Keratinocyte (primary cell): ENCODE data around the gene RBCK1. TPM values are rescaled to one million over a fixed set of nuclear protein-coding genes. Genes with fewer than 3 reads are reported as not detected.

Experiments used
- DNase-seq: peaks from one replicate; pipeline ENCODE4 v3.0.0-alpha.2; 2011; ENCODE audit warnings: low read depth, missing footprints, low spot score
- FAIRE-seq: peaks from 2 replicates; lab custom pipeline; 2011; peaks lifted over from hg19 to GRCh38; lab: Jason Lieb, UNC
- H2AFZ ChIP-seq: 2 replicates; pipeline ENCODE4 v1.6.0; 2012; ENCODE audit warnings: low read length, control low read depth, inconsistent platforms; ENCODE audit not compliant: control insufficient read depth
- H3K27ac ChIP-seq: 2 replicates; pipeline ENCODE4 v1.5.1; 2011; ENCODE audit warnings: low read length; ENCODE audit not compliant: control insufficient read depth, insufficient read depth
- H3K27me3 ChIP-seq: 3 replicates; pipeline ENCODE4 v1.6.0; 2011; ENCODE audit warnings: low read length; ENCODE audit not compliant: control insufficient read depth, insufficient read depth; ENCODE audit errors: extremely low read depth
- H3K36me3 ChIP-seq, 2 experiments: 2 replicates in 1 of 2; 3 replicates in 1 of 2; pipeline ENCODE4 v1.5.1; 2011; ENCODE audit warnings: low read length in 2 of 2, mild to moderate bottlenecking in 1 of 2; ENCODE audit not compliant: control insufficient read depth in 2 of 2, insufficient read depth in 2 of 2; ENCODE audit errors: extremely low read depth in 1 of 2
- H3K4me1 ChIP-seq: 3 replicates; pipeline ENCODE4 v1.5.1; 2011; ENCODE audit warnings: low read length; ENCODE audit not compliant: control insufficient read depth, insufficient read depth; ENCODE audit errors: extremely low read depth
- H3K4me2 ChIP-seq: 3 replicates; pipeline ENCODE4 v1.6.0; 2011; ENCODE audit warnings: low read depth, low read length; ENCODE audit not compliant: control insufficient read depth, insufficient read depth; ENCODE audit errors: extremely low read depth
- H3K4me3 ChIP-seq, 3 experiments: fragments of 200-600 bp in 1 of 3; sonication (generic) in 1 of 3; 2 replicates in 2 of 3; 3 replicates in 1 of 3; pipeline ENCODE4 v1.5.1; 2011 to 2016; ENCODE audit warnings: low read length in 3 of 3, mild to moderate bottlenecking in 3 of 3, control low read depth in 2 of 3, inconsistent platforms in 1 of 3, low read depth in 1 of 3, mixed read lengths in 1 of 3, mixed run types in 1 of 3, moderate library complexity in 1 of 3; ENCODE audit not compliant: control insufficient read depth in 2 of 3, insufficient read depth in 2 of 3; ENCODE audit errors: extremely low read depth in 1 of 3
- H3K79me2 ChIP-seq: 2 replicates; pipeline ENCODE4 v1.6.0; 2012; ENCODE audit warnings: low read length; ENCODE audit not compliant: control insufficient read depth, insufficient read depth
- H3K9ac ChIP-seq: 3 replicates; pipeline ENCODE4 v1.6.0; 2011; ENCODE audit warnings: low read length; ENCODE audit not compliant: control insufficient read depth, insufficient read depth; ENCODE audit errors: extremely low read depth
- H3K9me1 ChIP-seq: 3 replicates; pipeline ENCODE4 v1.6.0; 2011; ENCODE audit warnings: low read length; ENCODE audit not compliant: control insufficient read depth, insufficient read depth; ENCODE audit errors: extremely low read depth
- H3K9me3 ChIP-seq: 2 replicates; pipeline ENCODE4 v1.5.1; 2012; ENCODE audit warnings: low read depth, low read length; ENCODE audit not compliant: control insufficient read depth
- H4K20me1 ChIP-seq: 3 replicates; pipeline ENCODE4 v1.6.0; 2011; ENCODE audit warnings: low read length; ENCODE audit not compliant: control insufficient read depth, insufficient read depth; ENCODE audit errors: extremely low read depth
- EZH2 ChIP-seq: IDR thresholded peaks from one replicate; pipeline ENCODE4 v1.6.1; 2012; ENCODE audit warnings: inconsistent platforms, mild to moderate bottlenecking, low read length, moderate library complexity
- dilution Hi-C: fragments of 300-500 bp; cut with MboI; formaldehyde crosslinking; loops from one replicate; pipeline ENCODE4 v1.7.0; 2020; ENCODE audit warnings: low sequenced_read_pairs; ENCODE audit not compliant: extremely low pct_ligation_motif_present
- polyA plus RNA-seq, 5 experiments: library from polyadenylated mRNA; depleted of rRNA in 3 of 5; stranded (reverse) in 3 of 5; stranded (forward) in 1 of 5; unstranded in 1 of 5; fragments of >200 nt; gene quantifications; 1 replicate in 1 of 5; 2 replicates in 3 of 5; 3 replicates in 1 of 5; pipeline versions ENCODE4 v1.2.1 to v1.2.3, GENCODE V29; 2011 to 2012; ENCODE audit warnings: missing spikeins in 2 of 5, low read depth in 1 of 5, low replicate concordance in 1 of 5
- TF ChIP-seq, protein P1 (sequence below), 3 experiments: IDR thresholded peaks in 1 of 3; conservative IDR thresholded peaks in 1 of 3; optimal IDR thresholded peaks in 1 of 3; 2 replicates in 2 of 3; 3 replicates in 1 of 3; pipeline versions ENCODE3 to v1.5.1; 2011; ENCODE audit warnings: low read length in 3 of 3, mild to moderate bottlenecking in 3 of 3, moderate library complexity in 2 of 3, control low read depth in 1 of 3, inconsistent platforms in 1 of 3; ENCODE audit not compliant: insufficient read depth in 2 of 3; ENCODE audit errors: extremely low read depth in 1 of 3

The RBCK1 gene
- polyA plus RNA-seq, 1 donor (not counting 4 experiments of a cell fraction or from before 2014, with no cell fraction given) = 136 TPM

DNA sequence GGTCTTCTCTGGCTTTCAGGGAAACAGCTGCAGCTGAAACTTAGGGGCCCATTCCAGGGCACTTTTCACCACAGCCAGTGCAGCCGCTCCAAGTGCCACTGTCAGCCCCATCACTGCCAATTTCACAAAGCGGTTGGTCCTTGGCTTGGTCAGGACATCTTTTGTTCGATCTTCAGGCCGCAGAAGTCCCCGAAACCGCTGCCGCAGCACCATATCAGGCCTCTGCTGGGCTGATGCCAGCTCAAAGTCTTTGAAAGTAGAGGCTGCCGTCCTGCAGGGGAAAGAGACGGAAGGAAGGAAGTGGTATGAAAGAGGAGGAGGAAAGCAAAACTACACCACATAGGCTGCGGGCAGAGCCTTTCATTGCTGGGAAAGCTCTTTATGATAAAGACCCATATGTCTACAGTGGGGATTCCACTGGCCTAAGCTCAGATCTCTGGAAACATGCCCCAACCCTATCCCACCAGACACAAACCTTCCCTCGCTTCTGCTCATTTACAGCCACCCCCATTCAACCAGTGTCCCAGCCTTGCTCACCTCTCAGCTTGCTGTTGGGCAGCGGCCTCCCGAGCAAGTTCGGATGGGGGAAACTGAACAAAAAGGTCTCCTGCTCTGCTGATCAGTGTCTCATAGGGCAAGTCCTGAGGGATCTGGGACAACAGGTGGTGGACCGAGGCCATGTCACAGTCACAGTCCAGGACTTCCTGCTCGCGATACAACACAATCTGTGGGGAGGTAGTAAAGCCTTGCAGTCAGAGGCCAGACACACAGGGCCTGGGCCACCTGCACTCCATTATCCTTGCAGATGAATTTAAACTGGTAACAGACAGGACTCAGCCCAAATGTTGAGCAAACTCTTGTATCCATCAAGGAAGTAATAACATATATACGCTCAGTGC lies 30.7 kb downstream of the RBCK1 start:
- H3K4me3 ChIP-seq = no peak overlapping the region
- FAIRE-seq (no peak), DNase-seq (no peak)
- no peaks in the 10 kb centered on the region for H3K9me3 ChIP-seq
- H3K79me2 ChIP-seq = no peaks in the 10 kb centered on the region
- peaks cover 46 to 48% of the 10 kb centered on the region in 2 experiments for H3K36me3 ChIP-seq
- peaks cover under 1% of the 10 kb centered on the region for H3K4me1 ChIP-seq
- no peaks in the 10 kb centered on the region for H3K9me1 ChIP-seq
- H4K20me1 ChIP-seq = no peaks in the 10 kb centered on the region
- no peaks in the 10 kb centered on the region for H3K27me3 ChIP-seq
- TF ChIP-seq, protein P1, sequence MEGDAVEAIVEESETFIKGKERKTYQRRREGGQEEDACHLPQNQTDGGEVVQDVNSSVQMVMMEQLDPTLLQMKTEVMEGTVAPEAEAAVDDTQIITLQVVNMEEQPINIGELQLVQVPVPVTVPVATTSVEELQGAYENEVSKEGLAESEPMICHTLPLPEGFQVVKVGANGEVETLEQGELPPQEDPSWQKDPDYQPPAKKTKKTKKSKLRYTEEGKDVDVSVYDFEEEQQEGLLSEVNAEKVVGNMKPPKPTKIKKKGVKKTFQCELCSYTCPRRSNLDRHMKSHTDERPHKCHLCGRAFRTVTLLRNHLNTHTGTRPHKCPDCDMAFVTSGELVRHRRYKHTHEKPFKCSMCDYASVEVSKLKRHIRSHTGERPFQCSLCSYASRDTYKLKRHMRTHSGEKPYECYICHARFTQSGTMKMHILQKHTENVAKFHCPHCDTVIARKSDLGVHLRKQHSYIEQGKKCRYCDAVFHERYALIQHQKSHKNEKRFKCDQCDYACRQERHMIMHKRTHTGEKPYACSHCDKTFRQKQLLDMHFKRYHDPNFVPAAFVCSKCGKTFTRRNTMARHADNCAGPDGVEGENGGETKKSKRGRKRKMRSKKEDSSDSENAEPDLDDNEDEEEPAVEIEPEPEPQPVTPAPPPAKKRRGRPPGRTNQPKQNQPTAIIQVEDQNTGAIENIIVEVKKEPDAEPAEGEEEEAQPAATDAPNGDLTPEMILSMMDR (optimal IDR thresholded peaks at IDR 0.05 in 1 of 3, IDR thresholded peaks at IDR 0.05 in 1 of 3, conservative IDR thresholded peaks at IDR 0.05 in 1 of 3; ENCODE audit: extremely low read depth in 1 of 3, insufficient read depth in 2 of 3, low read length in 3 of 3) = no peak
- TF ChIP-seq EZH2 = no peak
- no peak overlapping the region for H2AFZ ChIP-seq
- dilution Hi-C loops = no loop called here
- H3K4me2 ChIP-seq = no peak overlapping the region
- no peak overlapping the region for H3K27ac ChIP-seq
- H3K9ac ChIP-seq = no peak overlapping the region

DNA sequence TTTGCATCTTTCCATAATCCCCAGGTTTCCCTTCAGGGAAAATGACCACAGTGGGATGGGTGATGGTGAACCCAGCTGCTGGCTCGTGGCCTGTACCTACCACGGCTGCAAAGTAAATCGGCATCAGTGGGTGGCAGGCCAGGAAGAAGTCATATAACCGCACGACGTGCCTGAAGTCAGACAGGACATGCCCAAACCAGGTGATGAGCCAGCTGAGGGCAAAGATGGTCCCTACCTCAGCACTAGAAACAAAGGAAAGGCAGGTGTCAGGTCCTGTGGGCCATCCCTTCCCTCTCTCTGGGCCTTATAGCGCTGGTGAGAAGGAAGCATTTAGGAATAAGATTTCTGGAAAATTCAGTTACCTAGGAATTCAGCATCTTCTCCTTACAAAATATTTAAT lies 32.0 kb downstream of the RBCK1 start:
- DNase-seq = no peak
- Histone ChIP-seq H3K9ac (no peak overlapping the region), H3K4me2 (no peak overlapping the region), H2AFZ (no peak overlapping the region), H4K20me1 (no peaks in the 10 kb centered on the region), H3K4me1 (no peaks in the 10 kb centered on the region), H3K27ac (no peak overlapping the region), H3K36me3 (peaks cover 51% of the 10 kb centered on the region in 2 experiments), H3K4me3 (no peak overlapping the region), H3K9me1 (no peaks in the 10 kb centered on the region), H3K9me3 (no peaks in the 10 kb centered on the region), H3K79me2 (no peaks in the 10 kb centered on the region), H3K27me3 (no peaks in the 10 kb centered on the region)
- TF ChIP-seq EZH2 = no peak
- TF ChIP-seq, protein P1 (optimal IDR thresholded peaks at IDR 0.05 in 1 of 3, IDR thresholded peaks at IDR 0.05 in 1 of 3, conservative IDR thresholded peaks at IDR 0.05 in 1 of 3; ENCODE audit: extremely low read depth in 1 of 3, insufficient read depth in 2 of 3, low read length in 3 of 3) = no peak
- no peak for FAIRE-seq
- dilution Hi-C loops = no loop called here
